Trophoblast cell (in vitro differentiated cells and primary cell): ENCODE data around the gene PCOLCE2.
"Not testable (repeated sequence)": the region's sequence is repeated elsewhere in the genome, so short reads cannot be mapped to it uniquely, and the experiment has no call there.

Experiments
- DNase-seq, 2 donors: peaks; one replicate each; pipeline ENCODE4 v3.0.0-alpha.2; 2016
- H2AFZ ChIP-seq: 2 replicates; pipeline ENCODE4 v1.6.1; 2013; ENCODE audit warnings: low read length, moderate library complexity, mild to moderate bottlenecking; ENCODE audit not compliant: insufficient read depth, poor library complexity
- H2AK5ac ChIP-seq: 2 replicates; pipeline ENCODE4 v1.6.1; 2013; ENCODE audit warnings: mild to moderate bottlenecking, low read length
- H2BK120ac ChIP-seq: 2 replicates; pipeline ENCODE4 v1.6.1; 2013; ENCODE audit warnings: low read length, mild to moderate bottlenecking, moderate library complexity; ENCODE audit not compliant: insufficient read depth, poor library complexity
- H2BK12ac ChIP-seq: 2 replicates; pipeline ENCODE4 v1.6.1; 2013; ENCODE audit warnings: mild to moderate bottlenecking, low read length, moderate library complexity
- H2BK5ac ChIP-seq: 2 replicates; pipeline ENCODE4 v1.6.1; 2013; ENCODE audit warnings: low read length, low read depth, moderate library complexity, mild to moderate bottlenecking; ENCODE audit not compliant: poor library complexity
- H3K14ac ChIP-seq: 2 replicates; pipeline ENCODE4 v1.6.1; 2013; ENCODE audit warnings: mild to moderate bottlenecking, low read length
- H3K18ac ChIP-seq: 2 replicates; pipeline ENCODE4 v1.6.1; 2013; ENCODE audit warnings: mild to moderate bottlenecking, low read length
- H3K23ac ChIP-seq: 2 replicates; pipeline ENCODE4 v1.6.1; 2013; ENCODE audit warnings: low read length
- H3K27ac ChIP-seq: 2 replicates; pipeline ENCODE4 v1.5.1; 2013; ENCODE audit warnings: low read depth, mild to moderate bottlenecking, inconsistent platforms, low read length, moderate library complexity
- H3K27me3 ChIP-seq: 2 replicates; pipeline ENCODE4 v1.6.1; 2013; ENCODE audit warnings: inconsistent platforms, mild to moderate bottlenecking, low read length, moderate library complexity; ENCODE audit not compliant: insufficient read depth
- H3K36me3 ChIP-seq, 2 experiments: 1 replicate in 1 of 2; 2 replicates in 1 of 2; pipeline ENCODE4 v1.6.1; 2013; ENCODE audit warnings: low read length in 2 of 2, mild to moderate bottlenecking in 2 of 2, moderate library complexity in 1 of 2; ENCODE audit not compliant: insufficient read depth in 2 of 2, control insufficient read depth in 1 of 2
- H3K4ac ChIP-seq: 2 replicates; pipeline ENCODE4 v1.6.1; 2013; ENCODE audit warnings: low read depth, mild to moderate bottlenecking, low read length, moderate library complexity
- H3K4me1 ChIP-seq, 2 experiments: 1 replicate in 1 of 2; 2 replicates in 1 of 2; pipeline ENCODE4 v1.6.1; 2013; ENCODE audit warnings: low read length in 2 of 2, mild to moderate bottlenecking in 2 of 2, moderate library complexity in 1 of 2; ENCODE audit not compliant: insufficient read depth in 2 of 2, control insufficient read depth in 1 of 2
- H3K4me2 ChIP-seq: 2 replicates; pipeline ENCODE4 v1.6.1; 2013; ENCODE audit warnings: inconsistent platforms, mild to moderate bottlenecking, low read length, moderate library complexity
- H3K4me3 ChIP-seq: 2 replicates; pipeline ENCODE4 v1.5.1; 2013; ENCODE audit warnings: mild to moderate bottlenecking, low read depth, low read length, inconsistent platforms
- H3K79me1 ChIP-seq: one replicate; pipeline ENCODE4 v1.6.1; 2013; ENCODE audit warnings: low read length
- H3K79me2 ChIP-seq: 2 replicates; pipeline ENCODE4 v1.6.1; 2013; ENCODE audit warnings: low read length, mild to moderate bottlenecking; ENCODE audit not compliant: control insufficient read depth, insufficient read depth, poor library complexity
- H3K9ac ChIP-seq: 2 replicates; pipeline ENCODE4 v1.6.1; 2013; ENCODE audit warnings: mild to moderate bottlenecking, low read length
- H3K9me3 ChIP-seq: 2 replicates; pipeline ENCODE4 v1.6.1; 2013; ENCODE audit warnings: low read depth, mild to moderate bottlenecking, control low read depth, inconsistent platforms, low read length; ENCODE audit not compliant: insufficient read depth
- H4K12ac ChIP-seq: 2 replicates; pipeline ENCODE4 v1.6.1; 2013; ENCODE audit warnings: low read depth, mild to moderate bottlenecking, low read length, moderate library complexity
- H4K8ac ChIP-seq: 2 replicates; pipeline ENCODE4 v1.6.1; 2013; ENCODE audit warnings: low read depth, mild to moderate bottlenecking, low read length, moderate library complexity
- H4K91ac ChIP-seq: one replicate; pipeline ENCODE4 v1.6.1; 2013; ENCODE audit warnings: low read depth, mild to moderate bottlenecking, low read length, moderate library complexity
- WGBS: extraction: QIAGEN DNeasy Blood & Tissue Kit; methylation state at CpG from one replicate; pipeline ENCODE4 v1.1.7; 2013; ENCODE audit warnings: missing lambda C conversion rate; ENCODE audit not compliant: insufficient read length, insufficient coverage; ENCODE audit errors: extremely low coverage; 5-methylcytosine and 5-hydroxymethylcytosine counted together

The PCOLCE2 gene

DNA sequence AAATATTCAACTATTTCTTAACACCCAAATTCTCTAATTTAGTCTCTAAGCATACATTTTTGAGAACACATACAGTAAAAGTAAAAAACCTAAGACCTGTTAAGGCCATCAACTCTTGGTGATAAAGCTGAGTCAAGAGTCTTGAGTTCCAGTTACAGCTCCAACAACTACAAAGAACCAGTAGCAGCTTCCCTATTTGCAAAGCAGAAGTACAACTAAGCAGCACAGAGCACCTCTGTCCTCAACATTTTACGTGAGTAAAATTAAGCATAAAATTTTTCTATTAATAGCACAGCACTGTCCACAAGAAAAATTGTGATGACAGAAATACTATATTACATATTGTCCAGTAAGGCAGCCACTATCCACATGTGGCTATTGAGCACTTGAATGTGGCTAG, 4.4 kb downstream of the PCOLCE2 start:
- H3K9me3 ChIP-seq = peaks cover 3% of the 10 kb centered on the region
- no peak overlapping the region for H3K9ac ChIP-seq
- H3K4me2 ChIP-seq = no peak overlapping the region
- no peak overlapping the region for H2AK5ac ChIP-seq
- no peak overlapping the region for H3K27ac ChIP-seq
- H4K12ac ChIP-seq = no peak overlapping the region
- H3K27me3 ChIP-seq = no peaks in the 10 kb centered on the region
- no peak overlapping the region for H3K18ac ChIP-seq
- no peak overlapping the region for H4K8ac ChIP-seq
- no peak overlapping the region for H2BK12ac ChIP-seq
- no peak overlapping the region for H3K23ac ChIP-seq
- no peak overlapping the region for H2BK120ac ChIP-seq
- no peak overlapping the region for H3K14ac ChIP-seq
- H4K91ac ChIP-seq = no peak overlapping the region
- H3K4ac ChIP-seq = no peak overlapping the region
- no peak overlapping the region for H2BK5ac ChIP-seq
- H2AFZ ChIP-seq = no peak overlapping the region
- H3K79me2 ChIP-seq = no peaks in the 10 kb centered on the region
- DNase-seq = no peak
- no peak overlapping the region for H3K4me3 ChIP-seq
- peaks cover 2% of the 10 kb centered on the region for H3K79me1 ChIP-seq
- WGBS = no CpG with 5 or more reads among the region's 1 CpG
- H3K4me1 ChIP-seq = peaks cover 6 to 8% of the 10 kb centered on the region in 2 experiments
- no peaks in the 10 kb centered on the region for H3K36me3 ChIP-seq

DNA sequence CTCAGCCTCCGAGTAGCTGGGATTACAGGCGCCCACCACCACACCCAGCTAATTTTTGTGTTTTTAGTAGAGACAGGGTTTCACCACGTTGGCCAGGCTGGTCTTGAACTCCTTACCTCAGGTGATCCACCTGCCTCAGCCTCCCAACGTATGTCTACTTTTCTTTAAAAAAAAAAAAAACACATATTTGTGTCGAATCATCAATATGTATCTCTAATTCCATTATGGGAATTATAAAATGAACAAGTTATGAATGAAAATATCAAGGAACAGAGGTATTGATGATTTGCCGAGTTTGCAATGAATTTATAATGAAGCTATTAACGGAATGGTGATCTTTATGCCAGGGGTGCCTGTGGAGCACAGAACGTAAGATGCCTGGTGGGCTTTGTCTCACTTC, 5.3 kb downstream of the PCOLCE2 start:
- not testable (repeated sequence) for H3K14ac ChIP-seq, H3K4me1 ChIP-seq, DNase-seq, H3K23ac ChIP-seq, H3K9me3 ChIP-seq, H4K91ac ChIP-seq, H2AFZ ChIP-seq, H2AK5ac ChIP-seq, H3K27ac ChIP-seq, H3K79me1 ChIP-seq, H2BK12ac ChIP-seq, H3K27me3 ChIP-seq, H4K12ac ChIP-seq, H3K36me3 ChIP-seq, H2BK5ac ChIP-seq, H3K9ac ChIP-seq, H3K79me2 ChIP-seq, H3K4me3 ChIP-seq, H4K8ac ChIP-seq, H3K4ac ChIP-seq, H3K4me2 ChIP-seq, H2BK120ac ChIP-seq, H3K18ac ChIP-seq
- WGBS = no CpG with 5 or more reads among the region's 8 CpGs

DNA sequence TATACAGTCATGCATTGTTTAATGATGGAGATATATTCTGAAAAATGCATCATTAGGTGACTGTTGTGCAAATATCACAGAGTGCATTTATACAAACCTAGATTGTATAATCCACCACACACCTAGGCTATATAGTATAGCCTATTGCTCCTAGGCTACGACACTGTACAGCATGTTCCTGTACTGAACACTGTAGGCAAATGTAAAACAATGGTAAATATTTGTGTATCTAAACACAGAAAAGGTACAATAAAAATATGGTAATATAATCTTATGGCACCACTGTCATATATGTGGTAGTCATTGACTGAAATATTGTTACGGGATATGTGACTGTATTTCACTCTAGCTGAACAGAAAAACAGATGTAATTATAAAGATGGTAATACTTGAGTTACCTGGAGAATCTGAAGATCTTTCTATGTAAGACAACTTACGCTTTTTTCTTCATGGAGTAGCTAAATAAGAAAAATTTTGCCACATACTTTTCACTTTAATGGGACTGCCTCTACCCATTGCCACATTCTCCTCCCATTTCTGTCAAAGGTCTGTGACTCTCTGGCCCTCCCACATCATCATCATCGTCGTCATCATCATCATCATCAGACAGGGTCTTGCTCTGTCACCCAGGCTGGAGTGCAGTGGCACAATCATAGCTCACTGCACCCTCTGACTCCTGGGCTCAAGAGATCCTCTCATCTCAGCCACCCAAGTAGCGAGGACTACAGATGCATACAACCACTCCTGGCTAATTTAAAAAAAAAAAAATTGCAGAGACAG, 7.2 kb downstream of the PCOLCE2 start:
- H3K79me2 ChIP-seq = no peaks in the 10 kb centered on the region
- H3K9me3 ChIP-seq = no peaks in the 10 kb centered on the region
- H3K4me3 ChIP-seq = no peak overlapping the region
- H3K14ac ChIP-seq = no peak overlapping the region
- H4K91ac ChIP-seq = no peak overlapping the region
- H3K23ac ChIP-seq = no peak overlapping the region
- H3K4ac ChIP-seq = no peak overlapping the region
- DNase-seq = no peak
- no peak overlapping the region for H2BK120ac ChIP-seq
- no peak overlapping the region for H2BK5ac ChIP-seq
- H3K4me2 ChIP-seq = no peak overlapping the region
- H4K8ac ChIP-seq = no peak overlapping the region
- no peak overlapping the region for H3K18ac ChIP-seq
- H2BK12ac ChIP-seq = no peak overlapping the region
- no peak overlapping the region for H2AFZ ChIP-seq
- H3K9ac ChIP-seq = no peak overlapping the region
- no peak overlapping the region for H3K27ac ChIP-seq
- no peak overlapping the region for H4K12ac ChIP-seq
- H3K27me3 ChIP-seq = no peaks in the 10 kb centered on the region
- no CpG with 5 or more reads among the region's 6 CpGs for WGBS
- H3K79me1 ChIP-seq = no peaks in the 10 kb centered on the region
- H3K36me3 ChIP-seq = no peaks in the 10 kb centered on the region
- no peaks in the 10 kb centered on the region for H3K4me1 ChIP-seq
- H2AK5ac ChIP-seq = no peak overlapping the region

DNA sequence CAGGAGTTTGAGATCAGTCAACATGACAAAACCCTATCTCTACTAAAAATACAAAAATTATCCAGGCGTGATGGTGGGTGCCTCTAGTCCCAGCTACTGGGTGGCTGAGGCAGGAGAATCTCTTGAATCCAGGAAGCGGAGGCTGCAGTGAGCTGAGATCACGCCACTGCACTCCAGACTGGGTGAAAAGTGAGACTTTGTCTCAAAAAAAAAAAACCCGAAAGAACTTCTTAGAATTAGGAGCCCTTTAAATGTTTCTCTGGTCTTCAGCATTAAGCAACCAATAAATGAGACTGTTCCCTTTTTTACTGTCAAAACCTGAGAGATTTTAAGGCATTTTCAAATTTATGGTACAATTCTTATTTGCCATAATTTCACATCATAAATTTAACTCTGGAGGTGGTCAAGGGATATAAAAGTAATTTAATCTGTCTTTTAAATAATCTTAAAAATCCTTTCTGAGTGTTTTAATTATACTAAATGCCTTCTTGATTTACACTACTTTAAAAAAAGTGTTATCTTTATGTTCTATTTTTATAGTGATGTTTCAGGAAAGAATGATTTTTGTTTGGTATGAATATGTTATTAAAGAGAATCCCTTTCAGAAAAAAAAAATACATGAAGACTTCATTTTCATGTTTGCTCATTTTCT, 10.1 kb downstream of the PCOLCE2 start:
- H3K4me2 ChIP-seq = no peak overlapping the region
- H3K9me3 ChIP-seq = no peaks in the 10 kb centered on the region
- H3K79me1 ChIP-seq = no peaks in the 10 kb centered on the region
- H3K36me3 ChIP-seq = no peaks in the 10 kb centered on the region
- H3K9ac ChIP-seq = no peak overlapping the region
- no peak overlapping the region for H3K27ac ChIP-seq
- H2BK5ac ChIP-seq = no peak overlapping the region
- H3K18ac ChIP-seq = no peak overlapping the region
- no CpG with 5 or more reads among the region's 4 CpGs for WGBS
- H3K4me1 ChIP-seq = no peaks in the 10 kb centered on the region
- no peaks in the 10 kb centered on the region for H3K27me3 ChIP-seq
- no peak overlapping the region for H2BK12ac ChIP-seq
- H3K23ac ChIP-seq = no peak overlapping the region
- no peak overlapping the region for H3K4me3 ChIP-seq
- no peak overlapping the region for H4K8ac ChIP-seq
- no peaks in the 10 kb centered on the region for H3K79me2 ChIP-seq
- no peak overlapping the region for H3K4ac ChIP-seq
- H4K91ac ChIP-seq = no peak overlapping the region
- no peak overlapping the region for H3K14ac ChIP-seq
- no peak for DNase-seq
- no peak overlapping the region for H4K12ac ChIP-seq
- no peak overlapping the region for H2BK120ac ChIP-seq
- no peak overlapping the region for H2AK5ac ChIP-seq
- no peak overlapping the region for H2AFZ ChIP-seq
